OCI-LY1 (cell line): ENCODE results near the gene C8A.

Experiments
- CTCF ChIP-seq: fragments of 200-600 bp; sonication (generic), shearing (Covaris generic); IDR thresholded peaks from 2 replicates; pipeline ENCODE4 v1.5.1; 2017; ENCODE audit warnings: mild to moderate bottlenecking, antibody characterized with exemption, low read length, moderate library complexity, mixed read lengths
- EZH2 ChIP-seq: fragments of 200-600 bp; sonication (generic), shearing (Covaris generic); IDR thresholded peaks from 2 replicates; pipeline ENCODE4 v1.8.0; 2017; ENCODE audit warnings: borderline replicate concordance, mixed run types, mild to moderate bottlenecking, antibody characterized with exemption, low read length, moderate library complexity, mixed read lengths

- TF ChIP-seq EZH2 (no peak), CTCF (no peak)
Measured at GRCh38 chr1:56917356-56917755, 62.8 kb downstream of the C8A start.
